Activated T-cell treated with anti-CD3 and anti-CD28 coated beads for 24 hours (primary cell): Measurements from ENCODE around the gene SEMA3D.
"Not testable (repeated sequence)": the region's sequence is repeated elsewhere in the genome, so short reads cannot be mapped to it uniquely, and the experiment has no call there.

Experiments used
- DNase-seq: peaks from one replicate; pipeline ENCODE4 v3.0.0-alpha.2; 2020; ENCODE audit warnings: low read depth

SEMA3D gene

GRCh38 chr7:85030893-85031292 is 156.0 kb downstream of the SEMA3D start:
- DNase-seq = no peak

GRCh38 chr7:85025312-85025756 is 161.5 kb downstream of the SEMA3D start:
- no peak for DNase-seq

- DNase-seq = no peak
Measured at GRCh38 chr7:85023916-85024315, 162.9 kb downstream of the SEMA3D start.

GRCh38 chr7:85023066-85023712 is 163.7 kb downstream of the SEMA3D start:
- no peak for DNase-seq

- DNase-seq = no peak
Measured at GRCh38 chr7:85022064-85022697, 164.7 kb downstream of the SEMA3D start.

- no peak for DNase-seq
Measured at GRCh38 chr7:85021101-85021704, 165.7 kb downstream of the SEMA3D start.

GRCh38 chr7:85019778-85020177 is 167.1 kb downstream of the SEMA3D start:
- DNase-seq = no peak

- no peak for DNase-seq
Measured at GRCh38 chr7:85019176-85019575, 167.7 kb downstream of the SEMA3D start.

- no peak for DNase-seq
Measured at GRCh38 chr7:85018498-85018897, 168.4 kb downstream of the SEMA3D start.

GRCh38 chr7:85016286-85016685 is 170.6 kb downstream of the SEMA3D start:
- no peak for DNase-seq

GRCh38 chr7:85014936-85015660 is 171.8 kb downstream of the SEMA3D start:
- no peak for DNase-seq

- DNase-seq = no peak
Measured at GRCh38 chr7:85011127-85011526, 175.7 kb downstream of the SEMA3D start.

GRCh38 chr7:85010306-85010705 is 176.6 kb downstream of the SEMA3D start:
- DNase-seq = no peak

GRCh38 chr7:85006754-85007153 is 180.1 kb downstream of the SEMA3D start:
- no peak for DNase-seq

- DNase-seq = no peak
Measured at GRCh38 chr7:85004402-85004801, 182.5 kb downstream of the SEMA3D start.

GRCh38 chr7:85001495-85002345 is 185.1 kb downstream of the SEMA3D start:
- DNase-seq = no peak

- DNase-seq = no peak
Measured at GRCh38 chr7:85000735-85001350, 186.0 kb downstream of the SEMA3D start.

- DNase-seq = no peak
Measured at GRCh38 chr7:84999450-84999849, 187.4 kb downstream of the SEMA3D start.

- DNase-seq = no peak
Measured at GRCh38 chr7:84998665-84999064, 188.2 kb downstream of the SEMA3D start.

- no peak for DNase-seq
Measured at GRCh38 chr7:84997626-84998025, 189.2 kb downstream of the SEMA3D start.

GRCh38 chr7:84992954-84993353 is 193.9 kb downstream of the SEMA3D start:
- DNase-seq = not testable (repeated sequence)
